Measurements from ENCODE around the gene BLOC1S5. TPM values are rescaled to one million over a fixed set of nuclear protein-coding genes. Genes with fewer than 3 reads are reported as not detected.
"Not testable (repeated sequence)": the region's sequence is repeated elsewhere in the genome, so short reads cannot be mapped to it uniquely, and the experiment has no call there.

The BLOC1S5 gene
- total and polyA plus RNA-seq, 12 donors = 5.3 to 27.7 (median 15.0) TPM

GRCh38 chr6:7991536-7991935, 72.7 kb downstream of the BLOC1S5 start:
- H3K9me3 ChIP-seq (replicated peaks in 1 of 3) = no peaks in the 10 kb centered on the region
- peaks cover 8 to 14% of the 10 kb centered on the region in 2 donors for H3K4me1 ChIP-seq (replicated peaks in 1 of 2)
- WGBS, 4 donors = 91 to 100% (median 95%) methylated on average over 1 of the region's 1 CpG
- no peak for TF ChIP-seq POLR2A (IDR thresholded peaks at IDR 0.05)
- TF ChIP-seq CTCF (IDR thresholded peaks at IDR 0.05) = no peak
- peak overlapping the region in 1 of 5 donors; percentile 78 for H3K27ac ChIP-seq
- intact Hi-C loops (cut with DNase I) = no loop called here
- no peak for DNase-seq
- H3K4me3 ChIP-seq = no peak overlapping the region
- H3K27me3 ChIP-seq = no peaks in the 10 kb centered on the region
- no peaks in the 10 kb centered on the region for H3K36me3 ChIP-seq (replicated peaks in 1 of 2)

GRCh38 chr6:7986219-7986618, 78.0 kb downstream of the BLOC1S5 start:
- intact Hi-C loops (cut with DNase I) = loop anchor here in 1 of 2 donors (5.0 kb wide), 1 partner anchor 264 kb away; no protein-coding TSS in a partner anchor
- no peaks in the 10 kb centered on the region for H3K27me3 ChIP-seq
- 89 to 95% (median 93%) methylated on average over 31 of the region's 31 CpGs for WGBS, 4 donors
- H3K27ac ChIP-seq = no peak overlapping the region
- TF ChIP-seq POLR2A (IDR thresholded peaks at IDR 0.05) = no peak
- no peak for TF ChIP-seq CTCF (IDR thresholded peaks at IDR 0.05)
- DNase-seq = no peak
- H3K9me3 ChIP-seq (replicated peaks in 1 of 3) = no peaks in the 10 kb centered on the region
- no peak overlapping the region for H3K4me3 ChIP-seq
- no peaks in the 10 kb centered on the region for H3K4me1 ChIP-seq (replicated peaks in 1 of 2)
- H3K36me3 ChIP-seq (replicated peaks in 1 of 2) = no peaks in the 10 kb centered on the region

- H3K4me1 ChIP-seq (replicated peaks in 1 of 2); DNase-seq; H3K4me3 ChIP-seq; H3K9me3 ChIP-seq (replicated peaks in 1 of 3); H3K27ac ChIP-seq; H3K27me3 ChIP-seq; H3K36me3 ChIP-seq (replicated peaks in 1 of 2); intact Hi-C loops (cut with DNase I): not testable (repeated sequence)
- WGBS, 4 donors = 74 to 85% (median 77%) methylated on average over 6 of the region's 6 CpGs
Measured at GRCh38 chr6:7983967-7984366, 80.2 kb downstream of the BLOC1S5 start.

- intact Hi-C loops (cut with DNase I) = no loop called here
- no peak for DNase-seq
- peaks cover 6 to 10% of the 10 kb centered on the region in 2 donors for H3K4me1 ChIP-seq (replicated peaks in 1 of 2)
- H3K27ac ChIP-seq = no peak overlapping the region
- H3K9me3 ChIP-seq (replicated peaks in 1 of 3) = no peaks in the 10 kb centered on the region
- no peak for TF ChIP-seq POLR2A (IDR thresholded peaks at IDR 0.05)
- no peak for TF ChIP-seq CTCF (IDR thresholded peaks at IDR 0.05)
- no peaks in the 10 kb centered on the region for H3K27me3 ChIP-seq
- no peak overlapping the region for H3K4me3 ChIP-seq
- no peaks in the 10 kb centered on the region for H3K36me3 ChIP-seq (replicated peaks in 1 of 2)
Measured at GRCh38 chr6:7979831-7980230, 84.4 kb downstream of the BLOC1S5 start.

GRCh38 chr6:7978736-7979135, 85.5 kb downstream of the BLOC1S5 start:
- intact Hi-C loops (cut with DNase I) = no loop called here
- Histone ChIP-seq H3K27ac (no peak overlapping the region), H3K27me3 (no peaks in the 10 kb centered on the region), H3K36me3 (replicated peaks in 1 of 2) (no peaks in the 10 kb centered on the region), H3K9me3 (replicated peaks in 1 of 3) (no peaks in the 10 kb centered on the region), H3K4me1 (replicated peaks in 1 of 2) (peaks cover 10 to 17% of the 10 kb centered on the region in 2 donors), H3K4me3 (no peak overlapping the region)
- 81 to 87% (median 86%) methylated on average over 3 of the region's 3 CpGs for WGBS, 4 donors
- TF ChIP-seq CTCF (IDR thresholded peaks at IDR 0.05) (no peak), POLR2A (IDR thresholded peaks at IDR 0.05) (no peak)
- no peak for DNase-seq

Measured in adrenal gland (tissue), 12 donors.